Testis (tissue), 3 donors: ENCODE data around the gene AGBL1. TPM values are rescaled to one million over a fixed set of nuclear protein-coding genes. Genes with fewer than 3 reads are reported as not detected.

ENCODE experiments used
- DNase-seq: peaks from one replicate; pipeline ENCODE4 v3.0.0-alpha.2; 2019
- H3K27ac ChIP-seq, 2 donors: fragments of 200-600 bp; sonication (generic); one replicate each; pipeline ENCODE4 v1.5.1; 2019
- H3K27me3 ChIP-seq: fragments of 200-600 bp; sonication (generic); one replicate; pipeline ENCODE4 v1.5.1; 2019
- H3K36me3 ChIP-seq: fragments of 200-600 bp; sonication (generic); one replicate; pipeline ENCODE4 v1.5.1; 2017; ENCODE audit warnings: low read depth; ENCODE audit errors: missing control alignments
- H3K4me1 ChIP-seq: fragments of 200-600 bp; sonication (generic); one replicate; pipeline ENCODE4 v1.5.1; 2019
- H3K4me3 ChIP-seq, 2 donors: fragments of 200-600 bp; sonication (generic); one replicate each; pipeline ENCODE4 v1.5.1; 2017 to 2019
- H3K9me3 ChIP-seq: fragments of 200-600 bp; sonication (generic); one replicate; pipeline ENCODE4 v1.5.1; 2017
- POLR2A ChIP-seq: fragments of 450-650 bp; IDR thresholded peaks from one replicate; pipeline ENCODE4 v1.6.1; 2017; ENCODE audit warnings: antibody characterized with exemption, mild to moderate bottlenecking, moderate library complexity
- WGBS, 2 donors: methylation state at CpG; one replicate each; pipeline ENCODE4 v1.1.5; 2018; 5-methylcytosine and 5-hydroxymethylcytosine counted together
- intact Hi-C: fragments of 100-400 bp; cut with DNase I; formaldehyde crosslinking; loops from one replicate; pipeline ENCODE4 v1.15.1; 2023; ENCODE audit warnings: low total_unique reads
- polyA plus RNA-seq: library from polyadenylated mRNA; stranded (reverse); fragments of 350-450 nt; fragmentation: Illumina TruSeq; extraction: RNeasy Lipid Tissue Mini Kit (QIAGEN cat#74804); gene quantifications from one replicate; pipeline ENCODE4 v1.2.3, GENCODE V29; 2014; ENCODE audit warnings: low read depth, low replicate concordance; ENCODE audit not compliant: insufficient read depth
- total RNA-seq, 2 donors: library from RNA; depleted of rRNA; stranded (reverse); fragments of >200 nt; gene quantifications; one replicate each; pipeline ENCODE4 v1.2.3, GENCODE V29; 2016
- TF ChIP-seq, protein P1 (sequence below), 3 experiments: fragments of 450-650 bp in 2 of 3; fragments of 200-600 bp in 1 of 3; sonication (generic) in 1 of 3; IDR thresholded peaks; one replicate each; pipeline ENCODE4 v1.5.1; 2016 to 2019; ENCODE audit warnings: antibody characterized with exemption in 3 of 3, mild to moderate bottlenecking in 2 of 3, moderate library complexity in 1 of 3

Gene AGBL1
- total and polyA plus RNA-seq, 3 donors from 2014 or later: 0.37 to 0.94 (median 0.70) TPM

DNA sequence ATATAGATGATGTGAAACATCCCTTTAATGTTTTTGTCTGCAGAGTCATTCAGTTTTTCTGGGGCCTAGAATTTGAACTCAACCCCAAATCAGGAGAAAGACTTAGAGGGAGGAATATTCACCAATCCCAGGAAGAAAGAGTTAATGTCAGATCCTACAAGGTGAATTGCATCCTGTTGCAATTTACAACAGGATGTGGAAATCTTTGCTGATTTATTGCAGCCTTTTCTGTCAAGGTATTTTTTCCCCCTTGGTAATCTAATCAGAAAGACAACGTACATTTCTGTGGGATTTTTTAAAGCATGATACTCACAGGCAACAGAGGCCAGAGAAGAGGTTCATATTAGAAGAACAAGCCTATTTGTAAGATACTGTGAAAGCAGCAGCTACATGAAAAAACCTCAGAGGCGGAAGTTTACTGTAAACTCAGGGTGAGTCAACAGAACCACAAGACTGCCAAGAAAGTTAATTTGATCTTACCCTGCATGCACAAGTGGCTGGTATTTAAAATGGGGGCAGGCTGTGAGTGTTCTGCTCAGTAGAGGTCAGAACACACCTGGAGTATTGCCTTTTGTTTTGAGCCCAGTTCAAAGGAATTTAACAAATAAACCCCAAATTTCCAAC, 531.9 kb downstream of the AGBL1 start:
- WGBS, 2 donors: 65 to 76% methylated on average over 2 of the region's 2 CpGs
- no peak for DNase-seq

DNA sequence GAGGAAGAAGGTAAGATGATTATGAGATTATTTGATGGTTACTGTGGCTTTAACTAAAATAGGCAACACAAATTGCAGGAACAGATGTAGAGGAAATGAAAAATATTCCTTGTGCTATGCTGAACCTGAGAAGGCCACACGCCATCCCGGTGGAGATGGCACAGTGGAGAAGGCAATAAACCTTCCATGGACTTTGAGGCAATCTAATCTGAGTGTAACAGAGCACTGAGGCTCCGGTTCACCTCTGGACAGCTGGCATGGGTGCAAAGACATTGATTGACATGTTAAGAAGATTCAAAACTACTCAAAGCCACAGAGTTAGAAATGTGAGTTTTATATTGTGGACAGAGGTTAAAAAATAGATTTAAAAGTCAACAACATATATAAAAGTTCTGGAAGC, 535.7 kb downstream of the AGBL1 start:
- intact Hi-C loops: no loop called here

More for the DNA sequence above, 531.9 kb downstream of the AGBL1 start:
- Histone ChIP-seq H3K9me3 (no peaks in the 10 kb centered on the region), H3K4me1 (no peaks in the 10 kb centered on the region), H3K4me3 (no peak overlapping the region), H3K27me3 (no peaks in the 10 kb centered on the region), H3K36me3 (no peaks in the 10 kb centered on the region), H3K27ac (no peak overlapping the region)
- TF ChIP-seq, protein P1, sequence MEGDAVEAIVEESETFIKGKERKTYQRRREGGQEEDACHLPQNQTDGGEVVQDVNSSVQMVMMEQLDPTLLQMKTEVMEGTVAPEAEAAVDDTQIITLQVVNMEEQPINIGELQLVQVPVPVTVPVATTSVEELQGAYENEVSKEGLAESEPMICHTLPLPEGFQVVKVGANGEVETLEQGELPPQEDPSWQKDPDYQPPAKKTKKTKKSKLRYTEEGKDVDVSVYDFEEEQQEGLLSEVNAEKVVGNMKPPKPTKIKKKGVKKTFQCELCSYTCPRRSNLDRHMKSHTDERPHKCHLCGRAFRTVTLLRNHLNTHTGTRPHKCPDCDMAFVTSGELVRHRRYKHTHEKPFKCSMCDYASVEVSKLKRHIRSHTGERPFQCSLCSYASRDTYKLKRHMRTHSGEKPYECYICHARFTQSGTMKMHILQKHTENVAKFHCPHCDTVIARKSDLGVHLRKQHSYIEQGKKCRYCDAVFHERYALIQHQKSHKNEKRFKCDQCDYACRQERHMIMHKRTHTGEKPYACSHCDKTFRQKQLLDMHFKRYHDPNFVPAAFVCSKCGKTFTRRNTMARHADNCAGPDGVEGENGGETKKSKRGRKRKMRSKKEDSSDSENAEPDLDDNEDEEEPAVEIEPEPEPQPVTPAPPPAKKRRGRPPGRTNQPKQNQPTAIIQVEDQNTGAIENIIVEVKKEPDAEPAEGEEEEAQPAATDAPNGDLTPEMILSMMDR (IDR thresholded peaks at IDR 0.05): no peak
- no peak for TF ChIP-seq POLR2A
- intact Hi-C loops: no loop called here

DNA sequence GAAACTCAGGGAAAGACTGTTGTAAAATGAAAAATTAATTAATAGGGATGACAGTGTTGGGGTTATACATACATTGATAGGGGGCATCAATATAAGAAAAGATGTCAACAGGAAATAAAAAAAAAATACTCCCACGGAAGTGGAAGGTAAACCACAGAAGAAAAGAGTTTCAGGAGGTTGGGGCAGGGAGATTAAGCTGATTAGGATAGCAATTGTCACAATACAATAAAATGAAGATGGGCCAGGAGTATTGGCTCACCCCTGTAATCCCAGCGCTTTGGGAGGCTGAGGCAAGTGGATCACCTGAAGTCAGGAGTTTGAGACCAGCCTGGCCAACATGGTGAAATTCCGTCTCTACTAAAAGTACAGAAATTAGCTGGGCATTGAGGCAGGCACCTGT, 536.1 kb downstream of the AGBL1 start:
- DNase-seq: no peak
- TF ChIP-seq, protein P1 (IDR thresholded peaks at IDR 0.05): no peak
- TF ChIP-seq POLR2A: no peak
- intact Hi-C loops: no loop called here

More for the DNA sequence above, 535.7 kb downstream of the AGBL1 start:
- no peaks in the 10 kb centered on the region for H3K36me3 ChIP-seq
- H3K4me1 ChIP-seq: no peaks in the 10 kb centered on the region
- H3K27me3 ChIP-seq: no peaks in the 10 kb centered on the region
- 83 to 94% methylated on average over 3 of the region's 3 CpGs for WGBS, 2 donors
- no peaks in the 10 kb centered on the region for H3K9me3 ChIP-seq
- no peak for DNase-seq
- H3K4me3 ChIP-seq: no peak overlapping the region
- TF ChIP-seq, protein P1 (IDR thresholded peaks at IDR 0.05): no peak
- no peak for TF ChIP-seq POLR2A
- H3K27ac ChIP-seq: no peak overlapping the region

DNA sequence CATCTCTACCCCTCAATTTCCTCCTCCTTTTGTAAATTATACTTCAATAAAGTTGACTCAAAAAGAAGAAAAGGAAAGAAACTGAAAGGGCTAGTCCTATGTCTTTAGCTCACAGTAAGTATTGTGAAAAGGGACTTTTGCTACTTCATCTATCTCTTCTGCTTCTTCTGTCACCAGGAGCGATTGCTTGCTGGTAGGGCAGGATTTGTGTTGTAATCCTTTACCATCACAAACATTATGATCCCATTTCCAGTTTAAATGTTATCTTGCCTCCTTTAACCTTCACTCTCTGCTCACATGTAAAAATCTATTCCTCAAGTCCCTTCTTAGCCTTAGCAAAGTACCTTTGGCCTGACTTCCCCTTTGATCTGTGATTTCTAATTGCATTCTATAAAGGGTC, 537.1 kb downstream of the AGBL1 start:
- no peak for DNase-seq
- Histone ChIP-seq H3K36me3 (no peaks in the 10 kb centered on the region), H3K27me3 (no peaks in the 10 kb centered on the region), H3K4me1 (no peaks in the 10 kb centered on the region), H3K4me3 (no peak overlapping the region), H3K27ac (no peak overlapping the region), H3K9me3 (no peaks in the 10 kb centered on the region)
- intact Hi-C loops: no loop called here
- TF ChIP-seq, protein P1 (IDR thresholded peaks at IDR 0.05): no peak
- no peak for TF ChIP-seq POLR2A
- 82 to 95% methylated on average over 1 of the region's 1 CpG for WGBS, 2 donors

More for the DNA sequence above, 536.1 kb downstream of the AGBL1 start:
- H3K4me3 ChIP-seq: no peak overlapping the region
- H3K27me3 ChIP-seq: no peaks in the 10 kb centered on the region
- no peak overlapping the region for H3K27ac ChIP-seq
- 94 to 95% methylated on average over 3 of the region's 3 CpGs for WGBS, 2 donors
- H3K36me3 ChIP-seq: no peaks in the 10 kb centered on the region
- H3K9me3 ChIP-seq: no peaks in the 10 kb centered on the region
- no peaks in the 10 kb centered on the region for H3K4me1 ChIP-seq

DNA sequence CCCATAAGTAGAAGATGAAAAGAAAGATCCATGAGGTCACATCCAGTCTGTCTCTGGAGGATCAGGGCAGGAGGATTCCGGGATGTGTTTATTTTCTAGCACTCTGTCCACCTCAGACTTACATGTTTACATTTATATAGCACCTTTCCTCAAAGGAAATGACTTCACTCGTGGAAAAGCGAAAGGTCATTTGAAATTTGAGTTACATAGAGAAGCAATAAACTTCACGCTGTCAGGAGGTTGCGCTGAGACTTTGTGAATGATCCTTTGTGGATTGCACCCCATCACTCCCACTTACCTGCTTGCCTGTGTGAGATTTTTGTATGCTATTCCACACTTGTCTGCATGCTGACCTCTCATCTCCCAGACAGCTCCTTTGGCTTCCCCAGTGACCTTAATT, 540.5 kb downstream of the AGBL1 start:
- intact Hi-C loops: no loop called here
- TF ChIP-seq, protein P1 (IDR thresholded peaks at IDR 0.05): no peak
- TF ChIP-seq POLR2A: no peak
- H3K4me3 ChIP-seq: no peak overlapping the region

More for the DNA sequence above, 540.5 kb downstream of the AGBL1 start:
- WGBS, 2 donors: 58 to 70% methylated on average over 5 of the region's 5 CpGs
- H3K27ac ChIP-seq: no peak overlapping the region
- H3K9me3 ChIP-seq: no peaks in the 10 kb centered on the region
- H3K36me3 ChIP-seq: no peaks in the 10 kb centered on the region
- no peaks in the 10 kb centered on the region for H3K27me3 ChIP-seq
- DNase-seq: no peak
- no peaks in the 10 kb centered on the region for H3K4me1 ChIP-seq
